Activated CD4-positive, alpha-beta T cell treated with anti-CD3 and anti-CD28 coated beads for 48 hours (primary cell): Measurements from ENCODE around the gene FAIM2.
A peak's percentile ranks its signal among the peaks of the same experiment; 100 is the strongest.

Experiments
- DNase-seq: peaks from one replicate; pipeline ENCODE4 v3.0.0-alpha.2; 2020

FAIM2 gene

DNA sequence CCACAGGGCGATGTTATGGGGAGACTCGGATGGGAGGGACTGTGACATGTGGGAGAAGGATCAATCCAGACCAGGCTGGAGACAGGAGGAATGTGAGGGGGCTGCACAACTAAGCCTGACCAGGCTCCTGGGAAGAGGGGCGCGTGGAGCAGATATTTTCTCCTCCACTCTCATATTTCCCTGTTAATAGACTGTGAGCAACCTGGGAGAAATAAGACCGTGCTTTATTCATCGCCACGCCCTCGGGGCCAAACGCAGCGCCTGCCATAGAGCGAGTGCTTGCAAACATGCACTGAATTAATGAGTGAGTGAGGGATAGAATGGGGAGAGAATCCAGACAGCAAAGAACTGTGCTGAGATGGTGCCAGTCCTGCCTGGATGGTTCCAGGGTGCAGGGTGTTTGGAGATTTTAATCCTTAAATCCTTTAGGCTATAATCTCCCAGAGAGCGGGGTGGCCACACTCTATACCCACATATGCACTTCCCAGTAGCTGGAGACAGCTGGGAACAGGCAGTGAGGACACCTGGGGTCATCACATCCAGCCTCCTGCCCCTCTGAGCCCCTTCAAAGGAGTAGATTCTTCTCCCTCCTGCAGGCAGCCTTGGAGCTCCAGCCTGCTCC lies 13.6 kb upstream of the FAIM2 start:
- DNase-seq, result no peak

- no peak for DNase-seq
Observed at GRCh38 chr12:49916129-49916919, 12.6 kb upstream of the FAIM2 start.

DNA sequence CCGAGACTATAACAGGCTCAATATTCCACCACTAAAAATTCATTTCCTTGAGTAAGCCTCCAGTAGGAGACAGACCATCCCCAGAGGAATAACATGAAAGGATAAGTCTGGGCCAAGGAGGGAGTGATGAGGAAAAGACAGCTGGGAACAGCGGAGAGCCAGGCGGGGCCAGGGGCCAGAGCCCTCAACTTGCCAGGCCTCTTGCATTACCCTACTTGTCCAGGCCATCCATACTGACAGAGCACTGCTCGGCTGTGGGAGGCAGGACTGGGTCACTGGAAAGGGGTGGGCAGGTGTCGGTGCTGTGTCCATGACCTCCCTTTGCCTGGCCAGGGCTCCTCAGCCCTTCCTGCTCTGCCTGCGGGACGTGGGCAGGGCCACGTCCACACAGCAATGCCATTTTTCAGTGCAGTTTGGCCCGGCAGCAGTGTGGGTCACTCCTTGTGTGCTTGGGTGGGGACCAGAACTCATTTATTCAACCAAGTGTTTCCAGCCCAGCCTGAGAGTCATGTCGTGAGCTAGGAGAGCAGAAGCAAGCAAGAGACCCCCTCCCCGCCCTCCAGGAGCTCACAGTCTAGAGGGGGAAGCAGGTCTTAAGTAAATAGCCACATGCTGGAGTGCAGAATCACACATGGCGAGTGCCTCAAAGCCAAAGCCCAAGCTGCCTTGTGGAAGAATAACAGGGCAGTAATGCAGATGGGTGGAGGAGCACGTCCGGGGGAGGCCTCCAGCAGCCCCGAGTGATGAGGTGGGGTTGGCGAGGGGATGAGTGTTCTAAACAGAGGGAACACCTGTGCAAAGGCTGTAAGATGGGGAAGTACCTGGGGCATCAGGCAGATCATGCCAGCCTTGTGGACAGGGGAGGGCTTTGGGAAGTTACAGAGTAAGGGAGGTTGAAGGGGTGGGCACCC lies 8.9 kb upstream of the FAIM2 start:
- DNase-seq, result no peak

DNA sequence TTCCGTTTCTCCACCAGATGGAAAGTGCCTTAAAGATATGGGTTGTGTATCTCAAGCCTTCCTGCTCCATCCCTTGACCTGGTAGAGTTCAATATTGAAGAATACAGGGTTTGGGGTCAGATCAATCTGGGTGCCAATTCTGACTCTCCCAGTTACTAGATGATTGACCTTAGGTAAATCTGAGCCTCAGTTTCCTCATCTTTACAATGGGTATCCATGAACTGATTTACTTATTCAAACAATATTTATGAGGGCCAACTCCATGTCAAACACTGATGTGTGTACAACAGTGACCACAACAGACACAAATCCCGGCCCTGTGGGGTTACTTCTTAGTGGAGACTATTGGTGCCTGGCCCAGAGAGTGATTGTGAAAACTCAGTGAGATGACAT lies 7.5 kb upstream of the FAIM2 start:
- no peak for DNase-seq

DNA sequence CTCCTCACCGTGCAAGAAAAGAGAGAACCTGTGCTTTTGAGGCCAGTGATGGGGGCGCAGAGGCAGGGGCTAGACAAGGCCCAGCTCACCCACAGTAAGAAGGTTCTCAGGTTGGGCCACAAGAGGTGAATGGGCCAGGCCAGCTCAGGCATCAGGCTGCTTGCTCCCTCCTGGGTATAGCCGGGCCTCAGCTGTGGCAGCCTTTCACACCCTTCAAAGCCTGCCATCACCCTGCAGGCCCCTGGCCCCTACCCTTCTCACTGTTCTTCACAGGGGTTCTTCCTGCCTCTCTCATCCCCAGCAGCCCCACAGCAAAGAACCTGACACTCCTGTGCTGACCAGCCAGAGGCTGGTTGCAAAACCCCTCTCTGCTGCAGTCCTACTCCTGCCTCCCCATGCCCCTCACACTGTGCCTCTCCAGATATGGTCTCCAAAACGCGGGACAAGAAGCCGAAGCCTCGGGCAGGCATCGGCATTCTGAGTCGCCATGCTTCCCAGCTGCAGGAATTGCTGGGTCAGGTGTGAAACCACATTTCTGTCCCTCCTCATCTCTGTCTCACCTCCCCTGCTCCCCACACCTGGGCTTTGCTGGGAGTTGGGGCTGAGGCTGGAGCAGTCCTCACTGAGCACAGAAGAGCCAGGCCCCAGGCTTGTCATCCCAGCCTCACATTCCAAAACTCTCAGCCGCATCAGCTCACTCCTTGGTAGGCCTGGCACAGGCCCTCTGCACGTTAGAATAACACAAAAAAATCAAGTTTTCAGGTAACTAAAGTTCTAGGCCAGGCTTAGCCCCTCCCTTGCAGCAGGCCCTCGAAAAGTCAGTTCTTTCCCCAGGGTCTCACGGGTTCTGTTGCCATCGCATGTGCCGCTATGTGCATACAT lies 6.9 kb upstream of the FAIM2 start:
- DNase-seq, result no peak

GRCh38 chr12:49909826-49910225 lies 6.1 kb upstream of the FAIM2 start:
- peak; percentile 17 for DNase-seq

DNA sequence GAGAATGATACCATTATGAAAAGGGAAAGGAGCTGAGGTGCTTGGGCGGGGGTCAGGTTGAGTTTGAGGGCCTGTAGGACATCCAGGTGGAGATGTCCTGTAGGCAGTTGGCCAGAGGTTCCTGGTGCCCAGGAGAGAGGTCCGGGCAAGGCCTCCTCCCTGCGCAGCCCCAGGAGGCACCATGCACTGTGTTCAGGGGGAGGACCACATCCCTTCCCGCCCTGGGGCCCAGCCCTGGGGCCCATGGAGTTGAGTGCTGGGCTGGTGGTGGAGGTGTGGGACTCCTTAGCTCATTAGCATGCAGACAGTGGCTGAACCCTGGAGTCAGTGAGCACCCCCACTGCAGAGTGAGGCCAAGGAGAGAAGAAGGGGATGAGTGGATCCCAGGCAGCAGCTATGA lies 5.7 kb upstream of the FAIM2 start:
- no peak for DNase-seq

DNA sequence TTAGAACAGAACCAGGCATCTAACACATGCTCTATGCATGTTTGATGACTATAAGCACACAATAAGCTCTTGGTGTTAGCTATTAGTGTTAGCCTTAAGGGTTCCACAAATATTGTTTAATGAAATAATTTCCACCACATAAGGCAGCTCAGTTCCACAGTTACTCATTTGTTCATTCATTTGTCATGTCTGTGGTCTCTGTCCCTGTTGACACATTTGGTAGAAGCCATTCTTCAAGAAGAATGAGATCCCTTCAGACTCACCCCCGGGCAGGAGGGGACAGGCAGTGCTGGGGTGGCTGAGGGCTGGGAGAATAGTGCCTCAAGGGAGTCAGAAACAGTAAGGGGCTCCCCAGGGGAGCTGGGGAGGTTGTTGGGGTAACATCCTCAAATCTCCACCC lies 3.7 kb upstream of the FAIM2 start:
- no peak for DNase-seq

DNA sequence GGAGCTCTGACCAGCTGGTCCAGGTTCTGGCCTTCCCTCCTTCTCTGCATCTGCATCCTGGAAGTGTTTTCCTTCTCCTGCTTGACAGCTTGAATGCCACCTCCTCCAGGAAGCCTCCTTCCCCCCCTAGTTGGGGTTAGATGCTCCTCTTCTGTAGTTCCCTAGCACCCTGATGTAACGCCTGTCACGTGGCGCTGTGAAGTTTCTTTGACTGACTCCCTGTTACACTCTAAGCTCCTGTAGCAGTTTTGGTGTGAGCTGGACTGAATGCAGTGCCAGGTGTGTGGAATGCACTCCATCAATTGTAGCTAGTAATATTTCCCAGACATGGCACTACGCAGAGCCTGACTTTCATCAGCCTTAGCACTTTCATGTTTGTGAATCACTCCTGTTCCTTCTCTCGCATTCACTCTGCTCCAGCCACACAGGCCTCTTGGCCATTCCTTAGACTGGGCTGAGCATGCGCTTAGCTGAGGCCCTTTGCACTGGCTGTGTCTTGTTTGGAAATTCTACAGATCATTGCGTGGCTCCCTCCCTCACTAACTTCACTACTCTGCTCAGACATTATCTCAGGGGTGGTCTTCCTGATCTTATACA lies 2.1 kb upstream of the FAIM2 start:
- no peak for DNase-seq

DNA sequence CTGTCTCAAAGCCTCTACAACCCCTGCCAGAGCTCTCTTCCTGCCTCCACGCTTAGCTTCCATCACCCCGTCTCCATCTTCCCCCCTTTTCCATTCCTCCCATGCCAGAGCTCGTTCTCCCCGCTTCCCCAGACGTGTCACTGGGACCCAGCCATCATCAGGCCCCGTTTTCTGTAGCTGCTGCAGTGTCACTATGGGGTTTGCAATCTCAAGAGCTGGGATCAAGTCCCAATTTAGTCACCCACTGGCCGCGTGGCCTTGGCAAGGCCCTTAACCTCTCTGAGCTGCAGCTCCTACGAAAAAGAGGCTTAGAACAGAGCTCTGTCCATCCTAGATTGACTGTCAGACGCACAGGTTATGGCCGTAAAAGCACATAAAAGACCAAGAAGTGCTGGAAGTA lies 901 bp upstream of the FAIM2 start:
- no peak for DNase-seq

GRCh38 chr12:49903351-49903699 lies 375 bp downstream of the FAIM2 start:
- DNase-seq, result no peak

GRCh38 chr12:49902399-49903350 lies 1.0 kb downstream of the FAIM2 start:
- DNase-seq, result no peak

GRCh38 chr12:49901986-49902385 lies 1.7 kb downstream of the FAIM2 start:
- no peak for DNase-seq

GRCh38 chr12:49901026-49901425 lies 2.7 kb downstream of the FAIM2 start:
- DNase-seq, result no peak

DNA sequence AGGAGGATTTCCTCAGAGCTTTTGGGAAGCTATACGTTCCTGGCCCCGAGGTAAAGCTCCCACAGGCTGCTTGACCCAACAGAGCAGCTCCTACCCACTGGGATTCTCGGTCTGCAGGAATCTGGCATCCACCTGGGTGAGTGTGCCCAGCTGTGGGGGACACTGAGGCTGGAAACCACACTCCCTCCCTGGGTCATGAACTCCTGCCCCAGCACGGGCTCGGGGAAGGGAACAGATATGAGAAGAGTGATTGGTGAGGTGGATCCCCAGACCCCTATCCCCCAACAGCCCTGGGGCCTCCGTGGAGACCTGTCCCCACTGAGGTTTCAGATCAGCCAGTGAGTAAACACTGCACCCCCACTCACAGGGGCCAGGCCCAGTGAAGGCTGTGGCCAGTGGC lies 3.3 kb downstream of the FAIM2 start:
- DNase-seq, result no peak

- no peak for DNase-seq
Observed at GRCh38 chr12:49899921-49900320, 3.8 kb downstream of the FAIM2 start.

- DNase-seq, result no peak
Observed at GRCh38 chr12:49899286-49899843, 4.3 kb downstream of the FAIM2 start.

DNA sequence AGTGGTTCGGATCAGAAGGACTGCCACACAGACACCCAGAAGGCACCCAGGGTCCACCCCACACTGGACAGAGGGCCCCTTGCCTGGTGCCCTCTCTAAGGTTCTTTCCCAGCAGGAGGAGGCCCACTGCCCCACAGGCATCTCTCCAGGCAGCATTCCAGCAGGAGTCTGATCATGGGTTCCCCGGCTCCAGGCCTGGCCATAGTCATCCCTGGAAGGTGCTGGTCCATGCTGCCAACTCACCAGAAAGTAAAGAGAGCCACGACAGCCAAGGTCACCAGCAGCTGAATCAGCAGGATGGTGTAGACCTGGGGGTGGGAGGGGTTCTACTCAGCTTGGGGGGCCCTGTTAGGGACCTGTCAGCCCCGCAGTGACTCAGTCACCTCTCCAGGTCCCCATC lies 6.4 kb downstream of the FAIM2 start:
- no peak for DNase-seq

GRCh38 chr12:49895773-49896172 lies 7.9 kb downstream of the FAIM2 start:
- no peak for DNase-seq

DNA sequence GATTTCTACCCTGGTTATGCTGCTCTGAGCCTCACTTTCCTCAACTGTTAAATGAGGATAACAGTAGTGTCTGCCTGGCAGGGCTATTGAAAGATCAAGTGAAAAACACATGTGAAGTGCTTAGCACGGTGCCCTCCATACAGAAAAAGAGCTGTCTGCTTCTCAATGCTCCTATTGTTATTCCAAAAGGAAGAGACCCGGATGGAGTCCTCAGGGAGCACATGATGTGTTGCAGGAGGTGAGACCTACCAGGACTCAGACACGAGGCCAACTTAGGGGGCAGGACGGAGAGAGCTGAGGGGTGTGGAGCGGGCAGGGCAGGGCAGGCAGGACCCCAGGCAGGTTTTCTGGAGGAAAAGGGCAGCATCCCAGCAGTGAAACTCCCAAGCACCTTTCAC lies 8.9 kb downstream of the FAIM2 start:
- DNase-seq, result no peak
